Lower leg skin (tissue), 4 donors: ENCODE measurements around the gene KRTAP19-2. TPM values are rescaled to one million over a fixed set of nuclear protein-coding genes. Genes with fewer than 3 reads are reported as not detected.

Source experiments
- DNase-seq, 2 donors: peaks; one replicate each; pipeline ENCODE4 v3.0.0-alpha.2; 2019; ENCODE audit warnings: low spot score in 2 of 2
- H3K4me3 ChIP-seq: fragments of 200-600 bp; sonication (generic); 2 replicates; pipeline ENCODE4 v1.5.1; 2017; ENCODE audit warnings: mild to moderate bottlenecking, low read depth; ENCODE audit not compliant: poor library complexity, severe bottlenecking
- CTCF ChIP-seq, 3 donors: fragments of 450-650 bp; IDR thresholded peaks; one replicate each; pipeline ENCODE4 v1.5.1; 2016; ENCODE audit warnings: antibody characterized with exemption in 3 of 3, mild to moderate bottlenecking in 3 of 3, moderate library complexity in 2 of 3
- POLR2A ChIP-seq, 2 donors: fragments of 450-650 bp; IDR thresholded peaks; one replicate each; pipeline ENCODE4 v1.6.1; 2016 to 2017; ENCODE audit warnings: antibody characterized with exemption in 2 of 2, mild to moderate bottlenecking in 1 of 2, moderate library complexity in 1 of 2
- WGBS, 2 donors: methylation state at CpG; one replicate each; pipeline ENCODE4 v1.1.5; 2018; 5-methylcytosine and 5-hydroxymethylcytosine counted together
- intact Hi-C: fragments of 100-400 bp; cut with DNase I; formaldehyde crosslinking; loops from one replicate; pipeline ENCODE4 v1.15.0; 2023; ENCODE audit warnings: low total_unique reads
- total RNA-seq, 4 donors: library from RNA; depleted of rRNA; stranded (reverse); fragments of >200 nt; gene quantifications; one replicate each; pipeline ENCODE4 v1.1.0, GENCODE V29; 2016

KRTAP19-2 gene
- total RNA-seq, 4 donors from 2014 or later, result 1.8 TPM; not detected in 3

- WGBS, 2 donors, result 54 to 65% methylated on average over 6 of the region's 6 CpGs
- intact Hi-C loops, result no loop called here
- no peak for DNase-seq
- H3K4me3 ChIP-seq, result no peak overlapping the region
- no peak for TF ChIP-seq POLR2A (IDR thresholded peaks at IDR 0.05)
- TF ChIP-seq CTCF (IDR thresholded peaks at IDR 0.05), result no peak
These were observed 18.1 kb downstream of the KRTAP19-2 start for GRCh38 chr21:30468900-30469714.

GRCh38 chr21:30463713-30464112 is 23.5 kb downstream of the KRTAP19-2 start:
- no peak for DNase-seq
- no peak overlapping the region for H3K4me3 ChIP-seq
- 42 to 65% methylated on average over 3 of the region's 3 CpGs for WGBS, 2 donors
- intact Hi-C loops, result no loop called here
- TF ChIP-seq POLR2A (IDR thresholded peaks at IDR 0.05) (no peak), CTCF (IDR thresholded peaks at IDR 0.05) (no peak)

GRCh38 chr21:30448514-30448913 is 38.7 kb downstream of the KRTAP19-2 start:
- DNase-seq, result no peak
- intact Hi-C loops, result no loop called here
- no peak overlapping the region for H3K4me3 ChIP-seq
- WGBS, 2 donors, result 93 to 95% methylated on average over 3 of the region's 3 CpGs
- TF ChIP-seq CTCF (IDR thresholded peaks at IDR 0.05) (no peak), POLR2A (IDR thresholded peaks at IDR 0.05) (no peak)

- 29 to 42% methylated on average over 4 of the region's 4 CpGs for WGBS, 2 donors
- TF ChIP-seq CTCF (IDR thresholded peaks at IDR 0.05) (no peak), POLR2A (IDR thresholded peaks at IDR 0.05) (no peak)
- H3K4me3 ChIP-seq, result no peak overlapping the region
- intact Hi-C loops, result no loop called here
- DNase-seq, result no peak
These were observed 40.2 kb downstream of the KRTAP19-2 start for GRCh38 chr21:30447056-30447455.

- intact Hi-C loops, result no loop called here
- H3K4me3 ChIP-seq, result no peak overlapping the region
- TF ChIP-seq CTCF (IDR thresholded peaks at IDR 0.05) (no peak), POLR2A (IDR thresholded peaks at IDR 0.05) (no peak)
- DNase-seq, result no peak
- WGBS, 2 donors, result 58 to 71% methylated on average over 1 of the region's 1 CpG
These were observed 43.0 kb downstream of the KRTAP19-2 start for GRCh38 chr21:30444204-30444603.

GRCh38 chr21:30443226-30443625 is 44.0 kb downstream of the KRTAP19-2 start:
- intact Hi-C loops, result no loop called here
- no peak for TF ChIP-seq CTCF (IDR thresholded peaks at IDR 0.05)
- TF ChIP-seq POLR2A (IDR thresholded peaks at IDR 0.05), result no peak
- DNase-seq, result no peak
- H3K4me3 ChIP-seq, result no peak overlapping the region
